PFSK-1 (cell line): ENCODE measurements around the gene MSANTD7.

Experiments used
- POLR2AphosphoS5 ChIP-seq: IDR thresholded peaks from 2 replicates; pipeline ENCODE4 v1.6.1; 2012; ENCODE audit warnings: low read depth, mild to moderate bottlenecking, control low read depth, low read length, moderate library complexity
- SIN3A ChIP-seq: IDR thresholded peaks from 2 replicates; pipeline ENCODE4 v1.6.1; 2012; ENCODE audit warnings: mild to moderate bottlenecking, low read length, moderate library complexity, borderline replicate concordance; ENCODE audit not compliant: insufficient read depth
- TF ChIP-seq, protein P1 (sequence below), 2 experiments: IDR thresholded peaks; 2 replicates each; pipeline versions ENCODE4 v1.6.1 to v1.8.0; 2011 to 2012; ENCODE audit warnings: low read depth in 2 of 2, low read length in 2 of 2, control low read depth in 1 of 2, inconsistent platforms in 1 of 2, mild to moderate bottlenecking in 1 of 2, moderate library complexity in 1 of 2; ENCODE audit not compliant: insufficient read depth in 1 of 2

- no peak for TF ChIP-seq POLR2AphosphoS5
- TF ChIP-seq SIN3A: no peak
- TF ChIP-seq, protein P1, sequence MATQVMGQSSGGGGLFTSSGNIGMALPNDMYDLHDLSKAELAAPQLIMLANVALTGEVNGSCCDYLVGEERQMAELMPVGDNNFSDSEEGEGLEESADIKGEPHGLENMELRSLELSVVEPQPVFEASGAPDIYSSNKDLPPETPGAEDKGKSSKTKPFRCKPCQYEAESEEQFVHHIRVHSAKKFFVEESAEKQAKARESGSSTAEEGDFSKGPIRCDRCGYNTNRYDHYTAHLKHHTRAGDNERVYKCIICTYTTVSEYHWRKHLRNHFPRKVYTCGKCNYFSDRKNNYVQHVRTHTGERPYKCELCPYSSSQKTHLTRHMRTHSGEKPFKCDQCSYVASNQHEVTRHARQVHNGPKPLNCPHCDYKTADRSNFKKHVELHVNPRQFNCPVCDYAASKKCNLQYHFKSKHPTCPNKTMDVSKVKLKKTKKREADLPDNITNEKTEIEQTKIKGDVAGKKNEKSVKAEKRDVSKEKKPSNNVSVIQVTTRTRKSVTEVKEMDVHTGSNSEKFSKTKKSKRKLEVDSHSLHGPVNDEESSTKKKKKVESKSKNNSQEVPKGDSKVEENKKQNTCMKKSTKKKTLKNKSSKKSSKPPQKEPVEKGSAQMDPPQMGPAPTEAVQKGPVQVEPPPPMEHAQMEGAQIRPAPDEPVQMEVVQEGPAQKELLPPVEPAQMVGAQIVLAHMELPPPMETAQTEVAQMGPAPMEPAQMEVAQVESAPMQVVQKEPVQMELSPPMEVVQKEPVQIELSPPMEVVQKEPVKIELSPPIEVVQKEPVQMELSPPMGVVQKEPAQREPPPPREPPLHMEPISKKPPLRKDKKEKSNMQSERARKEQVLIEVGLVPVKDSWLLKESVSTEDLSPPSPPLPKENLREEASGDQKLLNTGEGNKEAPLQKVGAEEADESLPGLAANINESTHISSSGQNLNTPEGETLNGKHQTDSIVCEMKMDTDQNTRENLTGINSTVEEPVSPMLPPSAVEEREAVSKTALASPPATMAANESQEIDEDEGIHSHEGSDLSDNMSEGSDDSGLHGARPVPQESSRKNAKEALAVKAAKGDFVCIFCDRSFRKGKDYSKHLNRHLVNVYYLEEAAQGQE (IDR thresholded peaks at IDR 0.05; ENCODE audit: insufficient read depth in 1 of 2, low read depth in 2 of 2, low read length in 2 of 2): no peak
Observed at GRCh38 chr10:14858338-14858960, 20.3 kb downstream of the MSANTD7 start.
